Neutrophil (primary cell): Measurements from ENCODE around the gene NSMCE1.
"Not testable (repeated sequence)": the region's sequence is repeated elsewhere in the genome, so short reads cannot be mapped to it uniquely, and the experiment has no call there.

Experiments
- H3K27ac ChIP-seq: fragments of 200-600 bp; sonication (generic); 2 replicates; pipeline ENCODE4 v1.5.1; 2016; ENCODE audit warnings: mild to moderate bottlenecking, moderate library complexity
- H3K27me3 ChIP-seq: fragments of 200-600 bp; sonication (generic); 2 replicates; pipeline ENCODE4 v1.6.0; 2016; ENCODE audit warnings: mild to moderate bottlenecking
- H3K36me3 ChIP-seq: fragments of 200-600 bp; sonication (generic); 2 replicates; pipeline ENCODE4 v1.5.1; 2017
- H3K4me1 ChIP-seq, 2 experiments: fragments of 200-600 bp in 1 of 2; sonication (generic) in 1 of 2; 1 replicate in 1 of 2; 2 replicates in 1 of 2; pipeline versions ENCODE4 v1.5.1 to v1.6.1; 2013 to 2016; ENCODE audit warnings: low read depth in 1 of 2, low read length in 1 of 2, mild to moderate bottlenecking in 1 of 2, moderate library complexity in 1 of 2; ENCODE audit not compliant: control insufficient read depth in 1 of 2, insufficient read depth in 1 of 2
- H3K4me3 ChIP-seq, 2 experiments: fragments of 200-600 bp in 1 of 2; sonication (generic) in 1 of 2; 1 replicate in 1 of 2; 2 replicates in 1 of 2; pipeline ENCODE4 v1.5.1; 2013 to 2016; ENCODE audit warnings: low read depth in 1 of 2, low read length in 1 of 2, mild to moderate bottlenecking in 1 of 2, moderate library complexity in 1 of 2
- H3K9me3 ChIP-seq: fragments of 200-600 bp; sonication (generic); 2 replicates; pipeline ENCODE4 v1.5.1; 2016
- CTCF ChIP-seq: fragments of 200-600 bp; sonication (generic); IDR thresholded peaks from 2 replicates; pipeline ENCODE4 v1.5.1; 2016; ENCODE audit warnings: antibody characterized with exemption

NSMCE1 gene

GRCh38 chr16:27205423-27206065 lies 63.0 kb downstream of the NSMCE1 start:
- no peak for TF ChIP-seq CTCF
- H3K9me3 ChIP-seq = no peaks in the 10 kb centered on the region
- H3K4me3 ChIP-seq = no peak overlapping the region
- H3K27me3 ChIP-seq = no peaks in the 10 kb centered on the region
- H3K27ac ChIP-seq = no peak overlapping the region
- peaks cover 16 to 26% of the 10 kb centered on the region in 2 experiments for H3K4me1 ChIP-seq
- peaks cover 8% of the 10 kb centered on the region for H3K36me3 ChIP-seq

- Histone ChIP-seq H3K27ac (peak overlapping the region; percentile 90), H3K9me3 (no peaks in the 10 kb centered on the region), H3K27me3 (no peaks in the 10 kb centered on the region), H3K36me3 (no peaks in the 10 kb centered on the region), H3K4me1 (peaks cover 24 to 36% of the 10 kb centered on the region in 2 experiments), H3K4me3 (peak overlapping the region; percentile 81 to 90)
- TF ChIP-seq CTCF = no peak
These were observed 64.2 kb downstream of the NSMCE1 start for GRCh38 chr16:27204312-27204915.

GRCh38 chr16:27203507-27204311 lies 64.9 kb downstream of the NSMCE1 start, which contains the start of gene KDM8:
TSS of gene KDM8 (plus strand) at chr16:27203526. CDS start at chr16:27210124, 6,598 bp downstream.
- Histone ChIP-seq H3K9me3 (no peaks in the 10 kb centered on the region), H3K4me1 (peaks cover 29 to 43% of the 10 kb centered on the region in 2 experiments), H3K36me3 (no peaks in the 10 kb centered on the region), H3K27me3 (no peaks in the 10 kb centered on the region), H3K4me3 (peak within 1 kb of the TSS; percentile 81 to 90), H3K27ac (peak within 1 kb of the TSS; percentile 90)
- TF ChIP-seq CTCF = peak; percentile 35

GRCh38 chr16:27202923-27203506 lies 65.6 kb downstream of the NSMCE1 start:
- Histone ChIP-seq H3K4me1 (peaks cover 29 to 44% of the 10 kb centered on the region in 2 experiments), H3K4me3 (peak overlapping the region; percentile 81 to 90), H3K27ac (peak overlapping the region; percentile 90), H3K9me3 (no peaks in the 10 kb centered on the region), H3K36me3 (no peaks in the 10 kb centered on the region), H3K27me3 (no peaks in the 10 kb centered on the region)
- no peak for TF ChIP-seq CTCF

- H3K4me1 ChIP-seq = peaks cover 29 to 44% of the 10 kb centered on the region in 2 experiments
- H3K36me3 ChIP-seq = not testable (repeated sequence)
These were observed 67.7 kb downstream of the NSMCE1 start for GRCh38 chr16:27200914-27201313.

More at GRCh38 chr16:27200914-27201313, 67.7 kb downstream of the NSMCE1 start:
- H3K27ac ChIP-seq = peak overlapping the region; percentile 83
- not testable (repeated sequence) for H3K4me3 ChIP-seq, H3K27me3 ChIP-seq, H3K9me3 ChIP-seq
